IPS-18c (cell line): ENCODE data around the gene VAMP8.

ENCODE experiments used
- H3K4me3 ChIP-seq: 2 replicates; pipeline ENCODE4 v1.7.0; 2013; ENCODE audit warnings: low read depth, mild to moderate bottlenecking, low read length, moderate library complexity; ENCODE audit not compliant: insufficient read depth
- H3K9me3 ChIP-seq: one replicate; pipeline ENCODE4 v1.6.1; 2013; ENCODE audit warnings: mild to moderate bottlenecking, low read length, moderate library complexity; ENCODE audit not compliant: control insufficient read depth, insufficient read depth

The VAMP8 gene

DNA sequence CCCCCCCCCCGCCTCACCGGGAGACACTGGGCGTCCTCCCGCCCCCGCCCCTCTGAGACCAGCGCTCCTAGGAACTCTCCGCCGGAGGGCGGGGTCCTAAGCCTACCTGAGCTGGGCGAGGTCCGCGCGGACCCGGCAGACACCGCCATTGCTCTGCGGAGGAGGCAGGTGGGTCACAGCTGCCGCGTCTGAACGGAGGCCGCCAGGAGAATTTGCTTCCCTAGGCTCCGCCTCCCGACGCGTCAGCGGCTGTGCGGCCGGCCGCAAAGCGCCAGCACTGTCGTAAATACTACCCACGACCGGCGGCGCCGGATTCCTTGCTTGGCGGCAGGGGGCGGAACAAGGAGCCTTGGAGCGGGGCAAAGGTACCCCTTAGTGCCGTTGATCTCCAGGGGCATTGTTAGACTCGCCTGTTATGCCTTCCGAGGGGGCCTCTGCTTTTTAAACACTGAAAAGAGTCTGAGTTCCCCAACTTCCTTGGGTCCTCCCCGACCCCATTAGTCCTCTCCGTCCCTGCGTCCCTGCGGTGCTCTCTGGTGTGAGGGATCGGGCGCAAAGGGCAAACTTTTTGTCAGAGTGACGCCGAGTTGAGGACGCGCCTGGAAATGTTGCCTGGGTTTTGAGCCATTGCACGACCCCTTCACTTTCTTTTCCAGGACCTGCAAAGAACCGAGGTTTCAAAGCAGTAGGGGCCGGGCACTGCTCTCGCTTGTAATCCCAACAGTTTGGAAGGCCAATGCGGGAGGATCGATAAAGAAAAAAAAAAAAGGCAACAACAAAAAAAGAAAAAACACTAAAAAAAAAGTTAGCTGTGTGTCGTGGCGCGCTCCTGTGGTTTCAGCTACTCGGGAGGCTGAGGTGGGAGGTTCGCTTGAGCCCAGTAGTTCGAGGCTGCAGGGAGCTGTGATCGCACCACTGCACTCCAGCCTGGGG lies 15.8 kb upstream of the VAMP8 start, which contains the start of gene GGCX:
Gene GGCX (minus strand): TSS at position 214 of the 933 bp plus-strand sequence. CDS start 65 bp downstream, at position 149.
- H3K9me3 ChIP-seq = no peaks in the 10 kb centered on the region
- peak within 1 kb of the TSS; percentile 82 for H3K4me3 ChIP-seq

DNA sequence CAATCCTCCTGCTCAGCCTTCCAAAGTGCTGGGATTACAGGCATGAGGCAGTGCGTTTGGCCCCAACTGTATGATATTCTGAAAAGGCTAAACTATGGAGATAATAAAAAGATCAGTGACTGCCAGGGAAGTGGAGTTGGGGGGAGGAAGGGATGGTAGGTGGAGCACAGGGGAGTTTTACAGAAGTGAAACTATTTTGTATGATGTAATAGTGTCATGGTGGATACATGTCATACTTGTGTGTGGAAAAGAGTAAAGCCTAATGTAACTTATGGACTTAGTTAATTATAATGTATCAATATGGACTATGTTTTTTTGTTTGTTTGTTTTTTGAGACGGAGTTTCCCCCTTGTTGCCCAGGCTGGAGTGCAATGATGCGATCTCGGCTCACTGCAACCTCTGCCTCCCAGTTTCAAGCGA lies 13.2 kb upstream of the VAMP8 start:
- Histone ChIP-seq H3K4me3 (no peak overlapping the region), H3K9me3 (no peaks in the 10 kb centered on the region)

DNA sequence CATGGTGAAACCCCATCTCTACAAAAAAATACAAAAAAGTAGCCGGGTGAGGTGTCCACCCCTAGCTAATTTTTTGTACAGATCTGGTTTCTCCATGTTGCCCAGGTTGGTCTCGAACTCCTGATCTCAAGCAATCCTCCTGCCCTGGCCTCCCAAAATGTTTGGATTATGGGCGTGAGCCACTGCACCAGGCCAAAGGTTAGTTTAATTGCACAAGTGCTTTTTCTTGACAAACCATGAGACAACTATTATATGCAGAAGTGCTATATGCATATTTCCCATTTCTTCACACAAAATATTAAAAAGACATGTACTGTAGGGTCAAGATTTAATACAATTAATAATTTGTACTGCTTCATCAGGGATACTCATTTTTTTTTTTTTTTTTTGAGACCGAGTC lies 11.1 kb upstream of the VAMP8 start:
- no peaks in the 10 kb centered on the region for H3K9me3 ChIP-seq
- no peak overlapping the region for H3K4me3 ChIP-seq

DNA sequence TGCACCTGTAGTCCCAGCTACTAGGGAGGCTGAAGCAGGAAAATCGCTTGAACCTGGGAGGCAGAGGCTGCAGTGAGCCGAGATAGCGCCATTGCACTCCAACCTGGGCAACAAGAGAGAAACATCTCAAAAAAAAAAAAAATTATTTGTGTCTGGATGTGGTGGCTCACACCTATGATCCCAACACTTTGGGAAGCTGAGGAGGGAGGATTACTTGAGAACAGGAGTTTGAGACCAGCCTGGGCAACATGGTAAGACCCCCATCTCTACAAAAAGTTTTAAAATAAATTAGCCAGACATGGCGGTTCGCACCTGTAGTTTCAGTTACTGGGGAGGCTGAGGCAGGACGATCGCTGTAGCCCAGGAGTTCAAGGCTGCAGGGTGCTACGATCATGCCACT lies 1.6 kb upstream of the VAMP8 start:
- H3K9me3 ChIP-seq = no peaks in the 10 kb centered on the region

DNA sequence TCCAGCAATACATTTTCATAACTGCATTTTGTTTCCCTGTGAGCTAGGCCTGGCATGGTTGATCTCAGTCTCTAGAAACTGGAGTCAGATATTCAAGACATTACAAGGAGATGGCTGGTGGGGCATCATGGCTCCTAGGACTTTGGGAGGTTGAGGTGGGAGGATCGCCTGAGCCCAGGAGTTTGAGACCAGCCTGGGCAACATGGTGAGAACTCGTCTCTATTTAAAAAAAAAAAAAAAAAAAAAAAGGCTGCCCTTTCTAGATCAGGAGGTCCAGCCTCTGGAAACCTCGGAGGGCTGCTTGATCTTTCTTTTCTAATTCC lies 362 bp upstream of the VAMP8 start:
- no peaks in the 10 kb centered on the region for H3K9me3 ChIP-seq
- no peak overlapping the region for H3K4me3 ChIP-seq

More for the DNA sequence above, 1.6 kb upstream of the VAMP8 start:
- H3K4me3 ChIP-seq = no peak overlapping the region

DNA sequence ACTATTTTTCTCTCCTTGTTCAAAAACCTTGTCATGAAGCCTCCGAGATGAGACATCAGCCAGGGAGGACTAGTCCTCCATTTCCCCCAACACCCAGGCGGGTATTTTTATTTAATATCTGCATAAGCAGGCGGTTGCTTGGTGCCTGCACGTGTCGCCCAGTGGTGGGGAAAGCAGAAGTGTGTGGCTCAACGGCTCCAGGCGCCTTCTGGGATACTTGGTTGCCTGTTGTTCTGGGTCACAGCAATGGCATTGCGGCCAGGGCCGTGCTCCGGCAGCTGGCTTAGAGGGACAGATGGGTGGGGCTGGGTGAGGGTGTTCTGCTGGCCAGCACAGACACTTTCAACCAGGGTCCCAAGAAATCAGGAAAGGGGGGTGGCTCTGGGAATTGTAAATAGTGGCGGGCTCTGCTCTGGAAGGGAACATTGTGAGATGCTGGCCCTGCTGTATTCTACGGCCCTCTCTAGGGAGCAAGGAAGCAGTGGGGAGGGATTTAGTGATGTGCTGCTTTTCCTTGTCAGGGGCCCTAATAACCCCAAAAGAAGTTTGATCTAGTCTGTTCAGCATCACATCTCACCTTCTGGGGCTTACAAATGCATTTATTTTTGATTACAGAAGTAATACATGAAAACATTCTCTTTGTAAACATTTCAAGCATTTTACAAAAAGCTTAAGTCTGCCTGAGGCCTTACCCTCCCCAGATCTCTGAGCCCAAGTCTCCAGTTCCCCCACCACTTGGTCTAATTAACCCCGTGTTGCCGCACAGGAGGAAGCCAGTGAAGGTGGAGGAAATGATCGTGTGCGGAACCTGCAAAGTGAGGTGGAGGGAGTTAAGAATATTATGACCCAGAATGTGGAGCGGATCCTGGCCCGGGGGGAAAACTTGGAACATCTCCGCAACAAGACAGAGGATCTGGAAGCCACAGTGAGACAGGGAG lies 1.1 kb downstream of the VAMP8 start:
- Histone ChIP-seq H3K9me3 (no peaks in the 10 kb centered on the region), H3K4me3 (no peak overlapping the region)

GRCh38 chr2:85579266-85579935 lies 2.0 kb downstream of the VAMP8 start:
- Histone ChIP-seq H3K4me3 (no peak overlapping the region), H3K9me3 (no peaks in the 10 kb centered on the region)

DNA sequence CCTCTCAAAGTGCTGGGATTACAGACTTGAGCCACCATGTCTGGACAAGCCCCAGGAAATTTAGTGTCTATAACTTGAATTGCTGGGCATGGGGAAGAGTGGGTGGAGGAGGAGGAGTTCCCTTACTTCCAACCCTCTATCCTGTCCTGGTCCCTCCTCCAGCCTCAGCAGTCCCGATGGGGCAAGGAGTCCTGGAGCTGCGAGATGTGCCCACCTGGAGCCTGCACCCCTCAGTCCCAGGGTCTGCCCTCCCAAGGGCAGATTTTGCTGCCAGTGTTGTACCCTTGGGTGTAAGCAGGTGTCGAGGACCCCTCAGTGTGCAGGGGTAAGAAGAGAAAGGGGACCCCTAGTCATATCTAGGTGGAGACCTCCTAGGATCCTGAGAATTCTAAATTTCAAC lies 2.8 kb downstream of the VAMP8 start:
- Histone ChIP-seq H3K4me3 (no peak overlapping the region), H3K9me3 (no peaks in the 10 kb centered on the region)

GRCh38 chr2:85582492-85582891 lies 5.1 kb downstream of the VAMP8 start:
- Histone ChIP-seq H3K4me3 (no peak overlapping the region), H3K9me3 (no peaks in the 10 kb centered on the region)

DNA sequence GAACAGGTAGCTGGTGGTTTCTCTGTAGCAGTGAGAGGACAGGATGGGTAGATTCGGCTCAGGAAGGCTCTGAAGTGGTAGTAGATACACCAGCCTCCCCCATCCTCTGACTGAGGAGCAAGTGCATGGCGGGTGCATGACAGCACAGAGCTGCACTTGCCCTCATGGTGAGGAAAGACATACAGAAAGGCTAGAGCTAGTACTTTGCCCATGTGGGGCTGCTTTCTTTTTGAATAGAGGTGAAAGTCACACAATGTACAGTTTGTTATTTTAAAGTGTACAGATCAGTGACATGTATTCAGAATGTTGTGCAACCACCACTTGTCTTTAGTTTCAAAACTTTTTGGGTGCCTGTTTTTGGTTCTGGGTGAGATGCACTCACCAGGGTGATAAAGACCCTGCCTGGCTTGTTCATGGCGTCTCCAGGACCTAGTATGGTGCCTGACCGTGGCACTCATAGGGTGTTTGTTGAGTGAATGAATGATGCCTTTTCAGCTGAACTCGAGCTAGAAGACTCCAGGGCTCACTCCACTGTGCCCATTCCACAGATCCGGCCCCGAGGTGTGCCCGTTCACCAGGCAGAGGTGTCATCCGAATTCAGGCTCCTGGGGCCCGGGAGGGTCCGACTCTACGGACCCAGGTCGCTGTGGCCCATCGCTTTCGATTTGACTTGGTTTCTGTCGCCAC lies 6.4 kb downstream of the VAMP8 start:
- Histone ChIP-seq H3K9me3 (no peaks in the 10 kb centered on the region), H3K4me3 (peak overlapping the region; percentile 40; the same call in 1 of the 2 replicates)

GRCh38 chr2:85584354-85584856 lies 7.0 kb downstream of the VAMP8 start, which contains the start of gene VAMP5:
Gene VAMP5 (plus strand): TSS chr2:85584431. CDS start chr2:85584491, 60 bp downstream.
- Histone ChIP-seq H3K4me3 (peak within 1 kb of the TSS; percentile 40; the same call in 1 of the 2 replicates), H3K9me3 (no peaks in the 10 kb centered on the region)

DNA sequence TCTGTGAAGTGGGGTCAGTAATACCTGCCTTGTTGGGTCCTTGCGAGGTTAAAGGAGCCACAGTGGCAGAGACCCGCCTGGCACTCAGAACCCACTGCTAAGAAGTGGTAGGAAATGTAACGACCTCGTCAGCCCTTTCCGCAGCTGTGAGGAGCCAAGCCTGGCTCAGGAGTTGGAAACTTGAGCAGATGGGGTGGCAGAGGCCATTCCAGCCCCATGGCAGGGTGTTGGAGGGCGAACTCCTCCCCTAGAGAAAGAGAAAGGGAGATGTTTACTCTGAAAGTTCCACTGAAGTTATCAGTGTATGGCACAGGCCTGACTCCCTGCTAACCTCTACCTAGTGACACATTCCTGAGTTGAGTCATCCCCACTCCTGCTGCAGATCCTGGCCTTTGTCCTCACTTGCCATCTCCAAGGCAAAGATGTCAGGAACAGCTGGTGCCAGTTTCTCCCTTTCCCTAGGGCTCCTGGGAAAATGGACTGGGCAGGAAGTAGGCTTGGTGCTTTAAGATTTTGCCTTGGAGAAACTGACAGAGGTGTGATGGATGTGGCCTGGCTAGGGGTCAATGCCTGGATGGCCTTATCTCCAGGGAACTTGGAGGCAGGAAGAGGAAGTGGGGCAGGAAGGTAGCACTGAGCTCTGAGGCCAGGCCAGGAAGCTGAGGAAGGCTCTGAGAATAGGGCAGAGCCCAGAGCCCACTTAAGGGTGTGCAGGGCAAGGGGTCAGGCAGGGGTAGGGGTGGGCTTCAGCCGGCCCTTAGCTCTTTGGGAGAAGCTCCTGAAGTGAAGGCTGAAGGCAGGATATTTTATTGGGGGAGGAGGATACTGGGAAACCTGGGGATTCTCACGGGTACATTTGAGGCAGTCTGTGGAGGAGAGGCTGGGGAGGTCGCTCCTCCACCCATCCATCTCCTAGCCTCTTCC lies 7.7 kb downstream of the VAMP8 start:
- Histone ChIP-seq H3K9me3 (no peaks in the 10 kb centered on the region), H3K4me3 (peak overlapping the region; percentile 40; the same call in 1 of the 2 replicates)

GRCh38 chr2:85585781-85586105 lies 8.4 kb downstream of the VAMP8 start:
- no peak overlapping the region for H3K4me3 ChIP-seq
- no peaks in the 10 kb centered on the region for H3K9me3 ChIP-seq

DNA sequence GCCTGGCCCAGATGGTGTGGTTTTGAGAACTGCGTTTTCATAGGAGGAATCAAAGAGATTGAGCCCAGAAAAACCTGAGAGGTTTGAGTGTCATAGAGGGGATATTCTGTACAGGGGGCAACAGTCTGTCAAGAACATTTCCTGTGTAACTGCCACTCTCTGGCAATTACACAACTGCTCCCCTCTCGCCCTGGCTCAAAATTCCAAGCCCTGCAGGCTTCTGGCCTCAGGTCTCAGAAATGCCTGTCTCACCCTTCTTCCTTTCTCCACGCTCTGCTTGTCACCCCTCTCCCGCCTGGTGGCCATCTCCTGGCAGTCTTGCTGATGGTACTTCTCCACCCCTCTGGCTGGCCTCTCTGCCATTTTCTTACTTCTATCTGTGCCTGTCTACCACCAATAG lies 10.8 kb downstream of the VAMP8 start:
- Histone ChIP-seq H3K4me3 (no peak overlapping the region), H3K9me3 (no peaks in the 10 kb centered on the region)

GRCh38 chr2:85588645-85589044 lies 11.3 kb downstream of the VAMP8 start:
- H3K4me3 ChIP-seq = no peak overlapping the region
- no peaks in the 10 kb centered on the region for H3K9me3 ChIP-seq

GRCh38 chr2:85589181-85589580 lies 11.8 kb downstream of the VAMP8 start:
- Histone ChIP-seq H3K4me3 (no peak overlapping the region), H3K9me3 (no peaks in the 10 kb centered on the region)
